ENCODE measurements around the gene KLHDC8A. TPM values are rescaled to one million over a fixed set of nuclear protein-coding genes. Genes with fewer than 3 reads are reported as not detected.

KLHDC8A gene
- total and polyA plus RNA-seq, 2 of the 4 experiments (the other 2 are of a cell fraction) = not detected

- TF ChIP-seq USF2 (IDR thresholded peaks at IDR 0.05; ENCODE audit: low read depth, low read length) = peak; percentile 20; the same call in 1 of the 2 replicates
- TF ChIP-seq POLR2A (IDR thresholded peaks at IDR 0.05; ENCODE audit: low read depth, low read length) = peak; percentile 51; the same call in 1 of the 2 replicates
- TF ChIP-seq RFX5 (IDR thresholded peaks at IDR 0.05; ENCODE audit: low read depth, low read length) = no peak
- TF ChIP-seq RAD21 (IDR thresholded peaks at IDR 0.05; ENCODE audit: low read length) = peak; percentile 99
- 0 out of 2 replicates have a peak, but pooled peaks have one; percentile 38 for TF ChIP-seq BHLHE40 (IDR thresholded peaks at IDR 0.05; ENCODE audit: low read depth, low read length)
- no peak for TF ChIP-seq RCOR1 (IDR thresholded peaks at IDR 0.05; ENCODE audit: insufficient replicate concordance, low read length)
Measured at GRCh38 chr1:205325334-205325884, 31.3 kb downstream of the KLHDC8A start (continued).

Measured in IMR-90 (cell line).